Endothelial cell of umbilical vein (primary cell): ENCODE data around the gene DPF3. TPM values are rescaled to one million over a fixed set of nuclear protein-coding genes. Genes with fewer than 3 reads are reported as not detected.

Experiments used
- BruUV-seq: library from RNA; stranded (reverse); fragments of 400-500 nt; replicated peaks from 2 replicates; lab custom pipeline; 2021; lab: Mats Ljungman, UMichigan
- CTCF ChIA-PET: fragments of 300-600, 350-600 bp; sonication (Branson Sonifier 250); formaldehyde crosslinking; loops from one replicate; lab custom pipeline; 2021; ENCODE audit warnings: antibody characterized with exemption, inconsistent platforms; lab: Charles Lee
- POLR2A ChIA-PET: fragments of 300-600, 350-600 bp; sonication (Branson Sonifier 250); formaldehyde crosslinking; loops from one replicate; lab custom pipeline; 2021; ENCODE audit warnings: antibody characterized with exemption, inconsistent platforms; lab: Charles Lee
- DNase-seq: peaks from one replicate; pipeline ENCODE4 v3.0.0-alpha.2; 2011; ENCODE audit warnings: low read depth, low spot score
- FAIRE-seq: peaks from 2 replicates; lab custom pipeline; 2011; peaks lifted over from hg19 to GRCh38; lab: Jason Lieb, UNC
- H2AFZ ChIP-seq: 2 replicates; pipeline ENCODE4 v1.6.0; 2012; ENCODE audit warnings: low read depth, low read length, control low read depth, inconsistent platforms
- H3K27ac ChIP-seq: 2 replicates; pipeline ENCODE4 v1.5.1; 2011; ENCODE audit warnings: low read depth, mild to moderate bottlenecking, control low read depth, low read length, moderate library complexity; ENCODE audit not compliant: insufficient read depth
- H3K27me3 ChIP-seq, 2 experiments: 2 replicates each; pipeline versions ENCODE4 v1.6.0 to v1.6.1; 2011; ENCODE audit warnings: low read length in 2 of 2, mixed read lengths in 1 of 2; ENCODE audit not compliant: control insufficient read depth in 2 of 2, insufficient read depth in 2 of 2
- H3K36me3 ChIP-seq, 2 experiments: 2 replicates in 1 of 2; 3 replicates in 1 of 2; pipeline ENCODE4 v1.5.1; 2011; ENCODE audit warnings: low read length in 2 of 2, mild to moderate bottlenecking in 1 of 2, moderate library complexity in 1 of 2; ENCODE audit not compliant: control insufficient read depth in 2 of 2, insufficient read depth in 2 of 2; ENCODE audit errors: extremely low read depth in 1 of 2
- H3K4me1 ChIP-seq: 3 replicates; pipeline ENCODE4 v1.5.1; 2011; ENCODE audit warnings: mild to moderate bottlenecking, low read length; ENCODE audit not compliant: control insufficient read depth, insufficient read depth; ENCODE audit errors: extremely low read depth
- H3K4me2 ChIP-seq: 2 replicates; pipeline ENCODE4 v1.6.1; 2011; ENCODE audit warnings: low read length, control low read depth, mixed read lengths; ENCODE audit not compliant: insufficient read depth
- H3K4me3 ChIP-seq, 3 experiments: fragments of 200-600 bp in 1 of 3; sonication (generic), shearing (Covaris generic) in 1 of 3; replicated peaks in 1 of 3; 2 replicates each; pipeline ENCODE4 v1.5.1; 2011 to 2016; ENCODE audit warnings: control low read depth in 3 of 3, low read length in 3 of 3, mild to moderate bottlenecking in 2 of 3, inconsistent platforms in 1 of 3, low read depth in 1 of 3, moderate library complexity in 1 of 3; ENCODE audit not compliant: insufficient read depth in 1 of 3
- H3K79me2 ChIP-seq: 2 replicates; pipeline ENCODE4 v1.6.0; 2012; ENCODE audit warnings: low read length, inconsistent platforms; ENCODE audit not compliant: control insufficient read depth, insufficient read depth
- H3K9ac ChIP-seq: replicated peaks from 2 replicates; pipeline ENCODE3; 2011; ENCODE audit warnings: low read length, control low read depth; ENCODE audit not compliant: insufficient read depth; ENCODE audit errors: extremely low read depth
- H3K9me1 ChIP-seq: replicated peaks from 3 replicates; pipeline ENCODE4 v1.6.0; 2011; ENCODE audit warnings: mild to moderate bottlenecking, low read length; ENCODE audit not compliant: control insufficient read depth, insufficient read depth; ENCODE audit errors: extremely low read depth
- H3K9me3 ChIP-seq: replicated peaks from 2 replicates; pipeline ENCODE4 v1.5.1; 2012; ENCODE audit warnings: low read length, inconsistent platforms; ENCODE audit not compliant: control insufficient read depth, insufficient read depth
- H4K20me1 ChIP-seq: replicated peaks from 2 replicates; pipeline ENCODE3; 2011; ENCODE audit warnings: mild to moderate bottlenecking, low read length; ENCODE audit not compliant: control insufficient read depth, insufficient read depth; ENCODE audit errors: extremely low read depth
- EZH2 ChIP-seq: IDR thresholded peaks from 2 replicates; pipeline ENCODE4 v1.6.1; 2012; ENCODE audit warnings: borderline replicate concordance, low read depth, mild to moderate bottlenecking, moderate library complexity, low read length, inconsistent platforms; ENCODE audit not compliant: severe bottlenecking
- FOS ChIP-seq: IDR thresholded peaks from 2 replicates; pipeline ENCODE4 v1.6.1; 2011; ENCODE audit warnings: mild to moderate bottlenecking, low read length, moderate library complexity, borderline replicate concordance; ENCODE audit not compliant: insufficient read depth
- GATA2 ChIP-seq: IDR thresholded peaks from 2 replicates; pipeline ENCODE4 v1.7.0; 2011; ENCODE audit warnings: low read depth, mild to moderate bottlenecking, moderate library complexity, mixed read lengths, low read length; ENCODE audit not compliant: insufficient read length, insufficient read depth
- JUN ChIP-seq: IDR thresholded peaks from 2 replicates; pipeline ENCODE4 v1.6.1; 2011; ENCODE audit warnings: borderline replicate concordance, low read depth; ENCODE audit not compliant: insufficient read length, insufficient read depth
- MYC ChIP-seq: IDR thresholded peaks from one replicate; pipeline ENCODE4 v1.6.1; 2011; ENCODE audit warnings: mild to moderate bottlenecking, low read depth, low read length
- POLR2A ChIP-seq: IDR thresholded peaks from 2 replicates; pipeline ENCODE4 v1.6.1; 2012; ENCODE audit warnings: low read depth, mild to moderate bottlenecking, control low read depth, low read length
- POLR2AphosphoS5 ChIP-seq: IDR thresholded peaks from 2 replicates; pipeline ENCODE4 v1.6.1; 2012; ENCODE audit warnings: low read depth, mild to moderate bottlenecking, control low read depth, low read length, moderate library complexity; ENCODE audit not compliant: insufficient read depth
- dilution Hi-C: fragments of 300-500 bp; cut with MboI; formaldehyde crosslinking; loops from one replicate; pipeline ENCODE4 v1.15.0; 2019; ENCODE audit warnings: low sequenced_read_pairs; ENCODE audit not compliant: extremely low pct_ligation_motif_present
- intact Hi-C: fragments of 100-400 bp; cut with micrococcal nuclease; formaldehyde crosslinking; loops from one replicate; pipeline ENCODE4 v1.10.0; 2022
- polyA plus RNA-seq, 4 experiments: library from polyadenylated mRNA; depleted of rRNA in 3 of 4; stranded (reverse) in 3 of 4; unstranded in 1 of 4; fragments of >200 nt; gene quantifications; 2 replicates each; pipeline versions ENCODE4 v1.2.1 to v1.2.3, GENCODE V29; 2011 to 2012; ENCODE audit warnings: missing spikeins in 1 of 4
- total RNA-seq: library from RNA; stranded (reverse); gene quantifications from 2 replicates; pipeline ENCODE4 v1.2.3, GENCODE V29; 2021
- TF ChIP-seq, protein P1 (sequence below): IDR thresholded peaks from 2 replicates; pipeline ENCODE4 v1.6.1; 2011; ENCODE audit not compliant: insufficient read depth, insufficient read length
- TF ChIP-seq, protein P2 (sequence below), 2 donors: IDR thresholded peaks; 1 replicate in 1 of 2; 2 replicates in 1 of 2; pipeline ENCODE4 v1.5.1; 2011; ENCODE audit warnings: low read length in 2 of 2, mild to moderate bottlenecking in 2 of 2, moderate library complexity in 2 of 2, control low read depth in 1 of 2, inconsistent platforms in 1 of 2, low read depth in 1 of 2; ENCODE audit not compliant: insufficient read depth in 1 of 2; ENCODE audit errors: extremely low read depth in 1 of 2

DPF3 gene
- total and polyA plus RNA-seq, 2 donors (not counting 3 experiments of a cell fraction or from before 2014, with no cell fraction given): 2.4 to 3.5 TPM

DNA sequence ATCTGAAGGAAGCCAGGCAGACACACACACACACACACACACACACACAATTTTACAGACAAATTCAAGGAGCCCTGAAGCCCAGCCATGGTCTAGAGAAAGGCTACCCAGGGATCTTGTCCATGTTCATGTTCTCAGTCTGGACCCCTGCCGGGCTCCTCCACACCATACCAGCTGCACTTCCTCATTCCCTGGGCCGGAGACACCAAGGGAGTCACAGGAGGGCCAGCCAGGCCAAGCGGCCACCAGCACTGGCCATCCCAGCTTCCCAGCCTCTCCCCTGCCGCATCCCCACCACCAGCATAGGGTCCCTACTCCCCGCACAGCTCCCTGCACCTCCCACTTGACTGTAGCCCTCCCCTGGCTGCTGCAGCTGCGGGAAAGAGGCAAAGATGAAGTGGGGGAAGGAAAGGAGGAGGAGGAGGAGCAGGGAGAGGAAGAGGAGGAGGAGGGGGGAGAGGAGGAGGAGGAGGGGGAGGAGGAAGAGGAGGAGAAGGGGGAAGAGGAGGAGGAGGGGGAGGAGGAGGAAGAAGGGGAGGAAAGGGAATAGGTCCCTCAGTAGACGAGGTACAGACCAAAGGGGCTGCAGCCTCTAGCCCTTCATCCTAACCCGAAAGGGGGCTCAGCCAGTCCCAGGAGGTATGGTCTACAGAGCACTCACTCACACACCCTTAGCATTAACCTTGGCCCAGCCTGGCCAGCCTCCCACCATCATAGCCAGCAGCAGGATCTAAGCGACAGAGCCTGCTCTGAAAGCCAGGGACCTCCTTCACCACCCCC is 293.2 kb downstream of the DPF3 start:
- Histone ChIP-seq H3K79me2 (no peaks in the 10 kb centered on the region), H3K27ac (no peak overlapping the region), H3K4me2 (no peak overlapping the region), H3K4me3 (no peak overlapping the region), H2AFZ (no peak overlapping the region), H3K4me1 (no peaks in the 10 kb centered on the region), H4K20me1 (no peaks in the 10 kb centered on the region), H3K27me3 (peaks cover 3 to 5% of the 10 kb centered on the region in 2 experiments), H3K9me3 (no peaks in the 10 kb centered on the region), H3K9ac (no peak overlapping the region), H3K36me3 (no peaks in the 10 kb centered on the region), H3K9me1 (no peaks in the 10 kb centered on the region)
- intact Hi-C loops: no loop called here
- DNase-seq (no peak), FAIRE-seq (no peak)
- ChIA-PET CTCF (interaction anchor here (1.8 kb wide), 1 partner anchor 84 kb away, joined by 4 read pairs; no protein-coding TSS in a partner anchor), POLR2A (no interaction called here)
- dilution Hi-C loops: no loop called here
- TF ChIP-seq EZH2: no peak
- TF ChIP-seq JUN: no peak
- no peak for TF ChIP-seq POLR2AphosphoS5
- TF ChIP-seq, protein P1, sequence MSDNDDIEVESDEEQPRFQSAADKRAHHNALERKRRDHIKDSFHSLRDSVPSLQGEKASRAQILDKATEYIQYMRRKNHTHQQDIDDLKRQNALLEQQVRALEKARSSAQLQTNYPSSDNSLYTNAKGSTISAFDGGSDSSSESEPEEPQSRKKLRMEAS: no peak
- TF ChIP-seq, protein P2, sequence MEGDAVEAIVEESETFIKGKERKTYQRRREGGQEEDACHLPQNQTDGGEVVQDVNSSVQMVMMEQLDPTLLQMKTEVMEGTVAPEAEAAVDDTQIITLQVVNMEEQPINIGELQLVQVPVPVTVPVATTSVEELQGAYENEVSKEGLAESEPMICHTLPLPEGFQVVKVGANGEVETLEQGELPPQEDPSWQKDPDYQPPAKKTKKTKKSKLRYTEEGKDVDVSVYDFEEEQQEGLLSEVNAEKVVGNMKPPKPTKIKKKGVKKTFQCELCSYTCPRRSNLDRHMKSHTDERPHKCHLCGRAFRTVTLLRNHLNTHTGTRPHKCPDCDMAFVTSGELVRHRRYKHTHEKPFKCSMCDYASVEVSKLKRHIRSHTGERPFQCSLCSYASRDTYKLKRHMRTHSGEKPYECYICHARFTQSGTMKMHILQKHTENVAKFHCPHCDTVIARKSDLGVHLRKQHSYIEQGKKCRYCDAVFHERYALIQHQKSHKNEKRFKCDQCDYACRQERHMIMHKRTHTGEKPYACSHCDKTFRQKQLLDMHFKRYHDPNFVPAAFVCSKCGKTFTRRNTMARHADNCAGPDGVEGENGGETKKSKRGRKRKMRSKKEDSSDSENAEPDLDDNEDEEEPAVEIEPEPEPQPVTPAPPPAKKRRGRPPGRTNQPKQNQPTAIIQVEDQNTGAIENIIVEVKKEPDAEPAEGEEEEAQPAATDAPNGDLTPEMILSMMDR (IDR thresholded peaks at IDR 0.05; ENCODE audit: extremely low read depth in 1 of 2, insufficient read depth in 1 of 2, low read depth in 1 of 2, low read length in 2 of 2): no peak
- no peak for TF ChIP-seq POLR2A
- TF ChIP-seq MYC: no peak
- TF ChIP-seq FOS: no peak
- no peak for TF ChIP-seq GATA2
- BruUV-seq: no TSS peak
